Measurements from ENCODE around the gene ABCC2. TPM values are rescaled to one million over a fixed set of nuclear protein-coding genes. Genes with fewer than 3 reads are reported as not detected.

ABCC2 gene
- total and polyA plus RNA-seq, 2 experiments from 2014 or later, result 0.45 to 2.4 TPM

- H3K27me3 Mint-ChIP-seq (ENCODE audit: insufficient read depth, low read depth, poor library complexity), result peaks cover 5% of the 10 kb centered on the region
- H3K9me3 Mint-ChIP-seq, result no peaks in the 10 kb centered on the region
- peaks cover 33% of the 10 kb centered on the region for H3K4me1 ChIP-seq (ENCODE audit: insufficient read depth)
- H3K4me3 ChIP-seq, result no peak overlapping the region
- H4K20me1 ChIP-seq (replicated peaks; ENCODE audit: insufficient read depth), result no peaks in the 10 kb centered on the region
- H3K36me3 ChIP-seq (ENCODE audit: insufficient read depth), result no peaks in the 10 kb centered on the region
- H3K79me2 ChIP-seq (replicated peaks; ENCODE audit: insufficient read depth), result no peaks in the 10 kb centered on the region
- H3K27ac Mint-ChIP-seq, result no peak overlapping the region; the same call in 1 of the 2 replicates
- H3K4me3 Mint-ChIP-seq, result no peak overlapping the region
- H2AFZ ChIP-seq, result no peak overlapping the region
- H3K36me3 Mint-ChIP-seq (ENCODE audit: low read depth), result no peaks in the 10 kb centered on the region; the same call in 2 of the 3 replicates
- peaks cover 5% of the 10 kb centered on the region for H3K9me2 ChIP-seq (ENCODE audit: insufficient read depth)
- no peak overlapping the region for H3K4me2 ChIP-seq
- H3K27ac ChIP-seq (ENCODE audit: low read depth), result no peak overlapping the region
- no peaks in the 10 kb centered on the region for H3K27me3 ChIP-seq (ENCODE audit: insufficient read depth)
- ATAC-seq (peak; percentile 21), DNase-seq (ENCODE audit: low spot score) (peak; percentile 69)
- H3F3A ChIP-seq (replicated peaks; ENCODE audit: low read depth), result no peaks in the 10 kb centered on the region
- TF ChIP-seq CTCF (conservative IDR thresholded peaks at IDR 0.05; ENCODE audit: low read depth in 2 of 2), result peak; percentile 53 to 74
- TF ChIP-seq ZNF462 (CRISPR knock-in tag; IDR thresholded peaks at IDR 0.05), result no peak
- peaks cover 52% of the 10 kb centered on the region for H3K4me1 Mint-ChIP-seq
Measured at GRCh38 chr10:99854860-99855259, 72.4 kb downstream of the ABCC2 start.

- no peaks in the 10 kb centered on the region for H3K79me2 ChIP-seq (replicated peaks; ENCODE audit: insufficient read depth)
- H3K4me1 Mint-ChIP-seq, result peaks cover 45% of the 10 kb centered on the region
- no peaks in the 10 kb centered on the region for H3K9me3 Mint-ChIP-seq
- H3K27ac ChIP-seq (ENCODE audit: low read depth), result no peak overlapping the region
- peaks cover 32% of the 10 kb centered on the region for H3K4me1 ChIP-seq (ENCODE audit: insufficient read depth)
- no peak overlapping the region for H3K4me3 ChIP-seq
- no peaks in the 10 kb centered on the region; the same call in 2 of the 3 replicates for H3K36me3 Mint-ChIP-seq (ENCODE audit: low read depth)
- no peaks in the 10 kb centered on the region for H3K36me3 ChIP-seq (ENCODE audit: insufficient read depth)
- ATAC-seq (no peak), DNase-seq (ENCODE audit: low spot score) (no peak)
- H3K4me2 ChIP-seq, result no peak overlapping the region
- peaks cover 5% of the 10 kb centered on the region for H3K27me3 Mint-ChIP-seq (ENCODE audit: insufficient read depth, low read depth, poor library complexity)
- no peak overlapping the region for H3K27ac Mint-ChIP-seq
- no peak overlapping the region for H3K4me3 Mint-ChIP-seq
- H4K20me1 ChIP-seq (replicated peaks; ENCODE audit: insufficient read depth), result no peaks in the 10 kb centered on the region
- peaks cover 5% of the 10 kb centered on the region for H3K9me2 ChIP-seq (ENCODE audit: insufficient read depth)
- no peaks in the 10 kb centered on the region for H3K27me3 ChIP-seq (ENCODE audit: insufficient read depth)
- no peaks in the 10 kb centered on the region for H3F3A ChIP-seq (replicated peaks; ENCODE audit: low read depth)
- no peak overlapping the region for H2AFZ ChIP-seq
- no peak for TF ChIP-seq EZH2 (IDR thresholded peaks at IDR 0.05; ENCODE audit: low read depth, unreplicated experiment)
- no peak for TF ChIP-seq ZNF114 (CRISPR knock-in tag; IDR thresholded peaks at IDR 0.05)
Measured at GRCh38 chr10:99855479-99856071, 73.1 kb downstream of the ABCC2 start.

Data from GM23338 (cell line).